ENCODE results near the gene C1orf232.

GRCh38 chr1:26162220-26162709 lies 6.5 kb downstream of the C1orf232 start:
- TF ChIP-seq POLR2A (IDR thresholded peaks at IDR 0.05; ENCODE audit: low read depth, low read length), result no peak
- no peak for TF ChIP-seq POLR2AphosphoS5 (IDR thresholded peaks at IDR 0.05; ENCODE audit: low read depth, low read length)
- TF ChIP-seq TAF1 (IDR thresholded peaks at IDR 0.05; ENCODE audit: low read depth, low read length), result no peak
- no peak for TF ChIP-seq SPI1 (IDR thresholded peaks at IDR 0.05; ENCODE audit: low read depth, low read length)
- TF ChIP-seq PAX5 (IDR thresholded peaks at IDR 0.05; ENCODE audit: insufficient read depth, low read length, severe bottlenecking), result no peak
- TF ChIP-seq POU2F2 (IDR thresholded peaks at IDR 0.05; ENCODE audit: low read depth, low read length), result no peak

Data from GM12891 (cell line).